ENCODE data around the gene HUS1B. TPM values are rescaled to one million over a fixed set of nuclear protein-coding genes. Genes with fewer than 3 reads are reported as not detected.

The HUS1B gene
- total and polyA plus RNA-seq, 2 of the 13 experiments (the other 11 are each of a cell fraction or from before 2014, with no cell fraction given), result 0.18 to 0.40 TPM

DNA sequence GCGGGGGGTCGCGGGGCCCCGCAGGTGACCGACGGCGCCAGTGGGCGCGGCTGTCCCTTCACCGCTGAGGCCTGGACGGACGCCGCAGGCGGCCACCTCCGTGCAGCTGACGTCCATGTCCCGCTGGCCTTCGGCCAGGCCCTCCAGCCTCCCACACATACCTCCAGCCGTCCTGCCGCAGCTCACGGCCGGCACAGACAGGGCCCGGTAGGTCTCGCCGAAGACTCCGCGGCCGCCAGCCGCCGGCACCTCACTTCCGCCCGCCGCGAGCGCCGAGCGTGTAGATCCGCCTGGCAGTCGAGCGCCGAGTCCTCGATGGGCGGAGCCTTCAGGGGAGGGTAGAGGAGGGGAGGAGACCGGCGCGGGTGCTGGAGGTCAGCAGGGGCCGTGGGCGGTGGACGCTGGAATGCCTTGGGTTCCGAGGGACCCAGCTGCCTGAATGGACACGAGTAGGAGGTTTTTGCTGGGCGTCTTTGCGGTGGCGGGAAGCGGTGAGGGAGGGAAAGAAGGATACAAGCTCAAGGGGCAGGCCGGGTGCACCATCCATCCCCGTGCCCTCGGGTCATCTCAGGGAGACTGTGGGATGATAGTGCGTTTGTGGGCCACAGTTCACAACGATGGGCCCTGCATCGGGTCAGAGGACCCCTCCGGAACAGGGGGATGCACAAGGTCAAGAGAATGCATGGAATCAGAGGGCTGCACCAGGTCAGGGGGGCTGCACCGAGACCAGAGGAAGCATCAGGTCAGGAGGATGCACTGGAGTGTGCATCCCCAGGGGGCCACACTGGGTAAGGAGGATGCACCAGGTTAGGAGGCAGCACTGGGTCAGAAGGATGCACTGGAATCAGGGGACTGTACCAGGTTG is 36.2 kb upstream of the HUS1B start, which contains the start of gene EXOC2 (continued):
- TF ChIP-seq EED (CRISPR knock-in tag; IDR thresholded peaks at IDR 0.05) (peak; percentile 66; the same call in 1 of the 2 replicates), ZZZ3 (CRISPR knock-in tag; IDR thresholded peaks at IDR 0.05; ENCODE audit: borderline replicate concordance) (peak; percentile 84; the same call in 1 of the 2 replicates), NFRKB (IDR thresholded peaks at IDR 0.05) (no peak), ZNF24 (IDR thresholded peaks at IDR 0.05) (no peak), DNMT1 (CRISPR knock-in tag; IDR thresholded peaks at IDR 0.05) (0 out of 2 replicates have a peak, but pooled peaks have one; percentile 83), KIAA2018 (CRISPR knock-in tag; IDR thresholded peaks at IDR 0.05; ENCODE audit: borderline replicate concordance) (0 out of 2 replicates have a peak, but pooled peaks have one; percentile 59), KDM3A (CRISPR knock-in tag; IDR thresholded peaks at IDR 0.05; ENCODE audit: low read depth) (peak; percentile 97), ZNF879 (CRISPR knock-in tag; IDR thresholded peaks at IDR 0.05) (no peak; the same call in 1 of the 2 replicates), MYNN (CRISPR knock-in tag; IDR thresholded peaks at IDR 0.05; ENCODE audit: low read depth) (peak; percentile 46; the same call in 1 of the 2 replicates), RBFOX2 (IDR thresholded peaks at IDR 0.05; ENCODE audit: low read depth, low read length) (peak; percentile 94), POLR2AphosphoS2 (IDR thresholded peaks at IDR 0.05; ENCODE audit: low read depth, low read length) (peak; percentile 100), SNRNP70 (IDR thresholded peaks at IDR 0.05; ENCODE audit: low read depth, low read length) (no peak), ZSCAN30 (CRISPR knock-in tag; IDR thresholded peaks at IDR 0.05) (no peak), SP2 (CRISPR knock-in tag; IDR thresholded peaks at IDR 0.05) (peak; percentile 58; the same call in 1 of the 2 replicates)
- TF ChIP-seq, protein P1, sequence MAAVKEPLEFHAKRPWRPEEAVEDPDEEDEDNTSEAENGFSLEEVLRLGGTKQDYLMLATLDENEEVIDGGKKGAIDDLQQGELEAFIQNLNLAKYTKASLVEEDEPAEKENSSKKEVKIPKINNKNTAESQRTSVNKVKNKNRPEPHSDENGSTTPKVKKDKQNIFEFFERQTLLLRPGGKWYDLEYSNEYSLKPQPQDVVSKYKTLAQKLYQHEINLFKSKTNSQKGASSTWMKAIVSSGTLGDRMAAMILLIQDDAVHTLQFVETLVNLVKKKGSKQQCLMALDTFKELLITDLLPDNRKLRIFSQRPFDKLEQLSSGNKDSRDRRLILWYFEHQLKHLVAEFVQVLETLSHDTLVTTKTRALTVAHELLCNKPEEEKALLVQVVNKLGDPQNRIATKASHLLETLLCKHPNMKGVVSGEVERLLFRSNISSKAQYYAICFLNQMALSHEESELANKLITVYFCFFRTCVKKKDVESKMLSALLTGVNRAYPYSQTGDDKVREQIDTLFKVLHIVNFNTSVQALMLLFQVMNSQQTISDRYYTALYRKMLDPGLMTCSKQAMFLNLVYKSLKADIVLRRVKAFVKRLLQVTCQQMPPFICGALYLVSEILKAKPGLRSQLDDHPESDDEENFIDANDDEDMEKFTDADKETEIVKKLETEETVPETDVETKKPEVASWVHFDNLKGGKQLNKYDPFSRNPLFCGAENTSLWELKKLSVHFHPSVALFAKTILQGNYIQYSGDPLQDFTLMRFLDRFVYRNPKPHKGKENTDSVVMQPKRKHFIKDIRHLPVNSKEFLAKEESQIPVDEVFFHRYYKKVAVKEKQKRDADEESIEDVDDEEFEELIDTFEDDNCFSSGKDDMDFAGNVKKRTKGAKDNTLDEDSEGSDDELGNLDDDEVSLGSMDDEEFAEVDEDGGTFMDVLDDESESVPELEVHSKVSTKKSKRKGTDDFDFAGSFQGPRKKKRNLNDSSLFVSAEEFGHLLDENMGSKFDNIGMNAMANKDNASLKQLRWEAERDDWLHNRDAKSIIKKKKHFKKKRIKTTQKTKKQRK (IDR thresholded peaks at IDR 0.05; ENCODE audit: low read length), result no peak
